ENCODE data around the gene CISD1. TPM values are rescaled to one million over a fixed set of nuclear protein-coding genes. Genes with fewer than 3 reads are reported as not detected.
"Not testable (repeated sequence)": the region's sequence is repeated elsewhere in the genome, so short reads cannot be mapped to it uniquely, and the experiment has no call there.

The CISD1 gene
- total RNA-seq, 2 experiments from 2014 or later: 22.4 to 44.5 TPM

DNA sequence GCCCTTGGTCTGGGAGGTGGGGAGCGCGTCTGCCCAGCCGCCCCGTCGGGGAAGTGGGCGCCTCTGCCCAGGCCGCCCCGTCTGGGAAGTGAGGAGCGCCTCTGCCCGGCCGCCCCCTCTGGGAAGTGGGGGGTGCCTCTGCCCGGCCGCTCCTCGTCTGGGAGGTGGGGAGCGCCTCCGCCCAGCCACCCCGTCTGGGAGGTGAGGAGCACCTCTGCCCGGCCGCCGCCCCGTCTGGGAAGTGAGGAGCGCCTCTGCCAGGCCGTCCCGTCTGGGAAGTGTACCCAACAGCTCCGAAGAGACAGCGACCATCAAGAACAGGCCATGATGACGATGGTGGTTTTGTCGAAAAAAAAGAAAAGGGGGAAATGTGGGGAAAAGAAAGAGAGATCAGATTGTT is 24.7 kb upstream of the CISD1 start:
- H3K4me3 ChIP-seq (ENCODE audit: low read depth, low read length, poor library complexity, severe bottlenecking); DNase-seq (ENCODE audit: low spot score); H3K4me1 ChIP-seq (ENCODE audit: insufficient read depth, low read length, poor library complexity, severe bottlenecking); H3K9me3 ChIP-seq (ENCODE audit: low read length); POLR2A ChIA-PET; H3K27ac ChIP-seq (ENCODE audit: low read depth, low read length, poor library complexity, severe bottlenecking); H4K20me1 ChIP-seq (ENCODE audit: insufficient read depth, low read length); CTCF ChIA-PET (ENCODE audit: unreplicated experiment); H3K9me2 ChIP-seq (ENCODE audit: insufficient read depth, low read length); intact Hi-C loops (cut with micrococcal nuclease; ENCODE audit: unreplicated experiment); H3K4me2 ChIP-seq (ENCODE audit: low read length); BruUV-seq (replicated peaks); H2AFZ ChIP-seq (ENCODE audit: low read length); H3K36me3 ChIP-seq (ENCODE audit: insufficient read depth, low read length): not testable (repeated sequence)
- peaks cover 27% of the 10 kb centered on the region; the same call in 1 of the 2 replicates for H3K79me2 ChIP-seq (ENCODE audit: insufficient read depth, low read depth, low read length)

GRCh38 chr10:58244666-58245065 is 24.3 kb upstream of the CISD1 start:
- H3K36me3 ChIP-seq (ENCODE audit: insufficient read depth, low read length); H3K9me2 ChIP-seq (ENCODE audit: insufficient read depth, low read length); H3K9me3 ChIP-seq (ENCODE audit: low read length); CTCF ChIA-PET (ENCODE audit: unreplicated experiment); BruUV-seq (replicated peaks); H3K27ac ChIP-seq (ENCODE audit: low read depth, low read length, poor library complexity, severe bottlenecking); DNase-seq (ENCODE audit: low spot score); H3K4me2 ChIP-seq (ENCODE audit: low read length); H3K4me3 ChIP-seq (ENCODE audit: low read depth, low read length, poor library complexity, severe bottlenecking); H4K20me1 ChIP-seq (ENCODE audit: insufficient read depth, low read length); H2AFZ ChIP-seq (ENCODE audit: low read length); intact Hi-C loops (cut with micrococcal nuclease; ENCODE audit: unreplicated experiment); H3K4me1 ChIP-seq (ENCODE audit: insufficient read depth, low read length, poor library complexity, severe bottlenecking); POLR2A ChIA-PET: not testable (repeated sequence)
- H3K79me2 ChIP-seq (ENCODE audit: insufficient read depth, low read depth, low read length): peaks cover 23% of the 10 kb centered on the region; the same call in 1 of the 2 replicates

DNA sequence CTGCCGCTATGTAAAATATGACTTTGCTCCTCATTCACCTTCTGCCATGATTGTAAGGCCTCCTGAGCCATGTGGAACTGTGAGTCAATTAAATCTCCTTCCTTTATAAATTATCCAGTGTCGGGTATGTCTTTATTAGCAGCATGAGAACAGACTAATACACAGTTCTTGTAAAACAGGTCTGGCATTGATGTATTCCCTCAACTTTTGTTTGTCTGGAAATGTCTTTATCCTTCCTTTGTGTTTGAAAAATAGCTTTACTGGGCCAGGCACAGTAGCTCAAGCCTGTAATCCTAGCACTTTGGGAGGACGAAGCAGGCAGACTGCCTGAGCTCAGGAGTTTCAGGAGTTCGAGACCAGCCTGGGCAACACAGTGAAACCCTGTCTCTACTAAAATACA is 15.8 kb upstream of the CISD1 start:
- intact Hi-C loops (cut with micrococcal nuclease; ENCODE audit: unreplicated experiment): no loop called here

More for the DNA sequence above, 15.8 kb upstream of the CISD1 start:
- Histone ChIP-seq H3K4me1 (ENCODE audit: insufficient read depth, low read length, poor library complexity, severe bottlenecking) (no peaks in the 10 kb centered on the region), H3K27ac (ENCODE audit: low read depth, low read length, poor library complexity, severe bottlenecking) (no peak overlapping the region), H2AFZ (ENCODE audit: low read length) (no peak overlapping the region), H3K36me3 (ENCODE audit: insufficient read depth, low read length) (peaks cover 26% of the 10 kb centered on the region; the same call in 1 of the 2 replicates), H3K9me2 (ENCODE audit: insufficient read depth, low read length) (no peaks in the 10 kb centered on the region), H3K9me3 (ENCODE audit: low read length) (peaks cover 4% of the 10 kb centered on the region; the same call in 1 of the 2 replicates), H3K4me2 (ENCODE audit: low read length) (no peak overlapping the region), H3K4me3 (ENCODE audit: low read depth, low read length, poor library complexity, severe bottlenecking) (no peak overlapping the region), H3K79me2 (ENCODE audit: insufficient read depth, low read depth, low read length) (peaks cover 20% of the 10 kb centered on the region), H4K20me1 (ENCODE audit: insufficient read depth, low read length) (no peaks in the 10 kb centered on the region)
- ChIA-PET CTCF (ENCODE audit: unreplicated experiment) (no interaction called here), POLR2A (interaction anchor here (0.7 to 1.4 kb wide), 2 partner anchors 37 to 83 kb away, joined by 3 read pairs; no protein-coding TSS in a partner anchor)
- no peak for DNase-seq (ENCODE audit: low spot score)
- BruUV-seq (replicated peaks): no TSS peak
- TF ChIP-seq EZH2phosphoT487 (IDR thresholded peaks at IDR 0.05; ENCODE audit: borderline replicate concordance, low read depth, low read length) (no peak), CTCF (conservative IDR thresholded peaks at IDR 0.05; ENCODE audit: low read length) (no peak)
